NCI-H2227 (cell line): ENCODE measurements around the gene CHRNG.

Experiments used
- DNase-seq: peaks from one replicate; lab custom pipeline; 2025; ENCODE audit not compliant: unreplicated experiment; lab: John Stamatoyannopoulos, UW

The CHRNG gene

GRCh38 chr2:232539298-232540231 lies at the start of gene CHRNG:
Gene CHRNG, plus strand, starts transcription at chr2:232539692. Its CDS starts 56 bp downstream, at chr2:232539748.
- no peak for DNase-seq

DNA sequence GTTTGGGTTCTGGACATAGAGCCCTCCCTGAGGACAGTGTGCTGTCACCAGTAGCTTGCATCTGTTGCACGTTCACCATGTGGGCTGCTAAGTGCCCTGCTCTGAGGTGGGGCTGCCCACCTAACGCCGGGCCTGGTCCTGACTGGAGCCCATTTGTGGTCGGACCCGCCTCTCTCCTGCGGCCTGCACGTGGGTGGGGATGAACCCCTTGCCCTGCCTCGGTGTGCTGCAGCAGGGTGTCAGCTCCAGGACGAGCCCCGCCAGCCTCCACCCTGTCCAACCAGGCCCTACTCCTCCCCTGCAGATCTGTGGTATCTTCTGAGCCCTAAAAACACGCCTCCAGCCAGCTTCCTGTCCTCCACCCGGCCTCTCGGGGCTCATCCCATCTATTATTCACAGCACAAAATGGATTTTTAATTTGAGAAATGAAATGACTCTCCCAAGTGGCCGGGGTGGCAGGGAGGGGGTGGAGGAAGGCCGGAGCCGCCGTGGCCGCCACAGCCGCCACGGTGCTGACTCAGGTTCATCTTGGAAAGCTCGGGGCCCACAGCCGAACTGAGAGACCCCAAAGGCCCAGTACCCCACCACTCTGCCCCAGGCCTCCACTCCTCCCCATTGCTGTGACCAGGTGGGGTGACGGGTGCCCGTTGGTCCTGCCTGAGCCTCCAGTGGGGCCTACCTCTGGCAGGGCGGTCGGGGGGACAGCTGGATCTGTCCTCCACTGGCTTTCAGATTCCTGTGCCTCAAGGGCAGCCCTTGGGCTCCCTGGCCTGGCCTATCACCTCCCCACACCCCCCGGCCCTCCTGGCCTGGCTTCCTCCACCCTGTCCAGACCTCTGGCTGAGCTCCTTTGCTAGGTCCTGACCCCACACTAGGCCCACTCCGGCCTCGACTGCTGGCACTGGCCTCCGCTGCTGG lies 49.0 kb upstream of the CHRNG start:
- DNase-seq = no peak

GRCh38 chr2:232491139-232491780 lies 48.2 kb upstream of the CHRNG start:
- DNase-seq = no peak

DNA sequence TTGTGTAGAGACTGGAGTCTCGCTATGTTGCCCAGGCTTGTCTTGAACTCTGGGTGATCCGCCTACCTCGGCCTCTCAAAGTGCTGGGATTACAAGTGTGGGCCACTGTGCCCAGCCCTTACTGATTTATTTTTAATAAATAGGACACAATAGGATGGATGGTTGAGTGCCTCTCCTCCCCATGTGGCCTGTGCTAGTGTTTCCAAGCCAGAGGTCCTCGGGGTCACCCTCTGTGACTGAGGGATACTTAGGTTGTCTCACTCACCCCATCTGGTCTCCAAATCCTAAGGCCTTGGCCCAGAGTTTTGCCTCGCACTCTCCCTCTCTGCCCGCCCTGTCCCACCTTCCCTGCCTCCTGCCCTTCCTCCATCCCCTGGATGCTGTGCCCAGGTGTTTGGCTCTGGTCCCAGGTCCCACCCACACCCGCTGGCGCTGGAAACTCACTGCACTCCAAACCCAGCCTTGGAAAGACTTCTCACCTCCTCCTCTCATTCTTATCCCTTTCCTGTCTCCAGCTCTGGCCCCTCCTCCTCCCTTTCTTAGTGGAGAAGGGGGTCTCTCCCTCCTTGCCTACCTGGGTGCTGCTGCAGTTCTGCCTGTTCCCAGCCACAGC lies 47.1 kb upstream of the CHRNG start:
- no peak for DNase-seq

- no peak for DNase-seq
These were observed 46.4 kb upstream of the CHRNG start for GRCh38 chr2:232492963-232493700.

DNA sequence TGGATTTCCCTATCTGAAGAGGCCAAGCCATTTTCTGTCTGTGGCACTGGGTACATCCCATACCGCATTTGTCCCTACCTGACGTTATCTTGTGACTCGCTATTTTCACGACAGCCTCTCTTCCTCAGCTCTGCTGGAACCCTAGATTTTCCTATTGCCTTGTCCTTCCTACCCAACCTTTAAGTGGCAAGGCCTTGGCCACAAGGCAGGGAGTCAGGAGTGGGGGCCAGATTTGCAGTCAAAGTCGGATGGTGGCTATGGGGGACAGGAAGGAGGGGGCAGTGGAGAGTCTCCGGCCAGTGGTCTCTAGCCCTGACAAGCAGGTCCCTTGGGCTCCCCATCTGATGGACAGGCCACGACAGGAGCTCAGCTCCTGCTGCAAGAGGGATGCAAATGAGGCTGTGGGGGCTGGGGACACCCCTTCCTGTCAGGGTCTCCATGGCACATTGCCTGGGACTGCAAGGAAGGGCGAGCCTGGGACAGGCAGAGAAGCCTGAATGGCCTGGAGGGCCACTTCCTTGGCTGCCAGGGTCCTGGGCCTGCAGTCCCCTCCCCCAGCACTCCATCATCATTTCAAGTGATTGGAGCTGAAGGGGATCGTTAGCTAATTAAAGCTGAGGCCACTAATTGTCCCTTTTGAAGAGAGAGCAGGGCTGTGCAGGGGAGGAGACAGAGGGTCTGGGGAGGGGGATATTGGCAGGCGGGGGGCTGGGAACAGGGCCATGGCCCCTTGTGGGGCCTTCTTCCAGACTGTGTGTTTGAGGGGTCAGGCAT lies 45.6 kb upstream of the CHRNG start:
- no peak for DNase-seq

DNA sequence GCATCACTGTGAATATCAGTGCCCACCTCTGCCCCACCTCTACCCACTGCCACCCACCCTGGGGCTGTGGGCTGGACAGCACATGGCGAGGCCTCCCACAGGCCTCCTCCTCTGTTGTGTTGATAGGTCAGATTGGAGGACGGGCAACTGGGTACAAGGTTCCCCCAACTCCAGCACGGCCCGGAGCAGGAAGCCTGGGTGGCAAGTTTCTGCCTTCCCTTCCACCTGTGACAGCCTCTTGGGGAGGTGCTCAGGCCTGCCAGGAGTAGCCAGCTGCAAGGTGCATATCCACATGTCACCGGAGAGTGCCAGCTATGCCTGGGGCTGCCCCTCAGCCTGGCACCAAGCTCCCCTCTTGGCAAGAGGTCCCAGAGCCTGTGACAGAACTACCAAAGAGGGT lies 45.0 kb upstream of the CHRNG start:
- no peak for DNase-seq

GRCh38 chr2:232495292-232495691 lies 44.2 kb upstream of the CHRNG start:
- no peak for DNase-seq

DNA sequence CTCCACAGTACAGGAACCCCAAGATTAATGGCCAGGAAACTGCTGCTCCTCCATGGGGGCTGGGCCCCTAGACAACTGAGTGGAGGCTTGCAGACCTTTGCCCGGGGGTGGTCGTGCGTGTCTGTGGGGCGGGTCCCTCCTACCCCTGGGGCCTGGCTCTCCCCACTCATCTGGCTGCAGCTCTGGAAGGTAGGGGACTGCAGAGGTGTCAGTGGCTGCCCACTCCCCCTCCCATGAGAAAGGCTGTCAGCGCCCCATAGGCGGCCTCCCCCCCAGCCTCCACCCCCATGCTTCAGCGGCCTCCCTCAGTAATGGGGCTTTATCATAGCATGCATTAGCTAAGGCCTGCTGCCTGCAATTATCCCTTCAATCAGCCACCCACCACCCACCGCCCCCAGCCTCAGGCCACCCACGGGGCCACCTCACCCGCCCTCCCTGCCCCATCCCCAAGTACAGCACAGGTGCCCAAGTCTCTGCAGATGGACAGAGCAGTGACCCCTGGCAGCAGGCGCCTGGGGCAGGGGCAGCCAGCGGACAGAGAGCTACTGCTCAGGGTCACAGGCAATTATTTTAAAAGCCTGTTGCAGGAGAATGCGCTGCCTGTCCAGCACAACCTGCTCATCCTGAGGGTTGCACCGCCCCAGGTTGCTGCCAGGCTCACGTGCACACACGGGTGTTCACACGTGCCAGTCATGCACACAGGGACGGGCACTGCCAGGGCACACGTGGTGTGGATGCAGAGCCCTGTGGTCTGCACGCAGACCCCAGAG lies 42.8 kb upstream of the CHRNG start:
- DNase-seq = peak; percentile 37

DNA sequence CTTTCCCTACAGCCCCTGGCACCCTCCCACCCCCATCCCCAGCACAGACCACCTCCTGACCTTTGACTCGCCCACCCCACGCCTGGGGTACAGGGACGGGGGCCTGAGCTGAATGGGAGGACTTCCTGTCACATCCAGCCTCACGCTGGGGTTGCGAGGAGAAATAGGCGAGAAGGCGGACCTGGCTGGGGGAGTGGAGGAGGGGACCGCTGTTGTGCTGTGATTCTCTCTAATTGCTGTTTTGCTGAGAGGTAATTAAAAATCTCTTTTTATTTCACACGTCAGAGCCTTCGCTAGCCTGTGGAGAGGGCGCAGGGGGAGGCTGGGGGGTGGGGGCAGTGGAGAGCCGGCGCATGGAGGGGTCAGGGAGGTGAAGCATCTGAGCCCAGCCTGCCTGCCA lies 42.1 kb upstream of the CHRNG start:
- peak; percentile 24 for DNase-seq

GRCh38 chr2:232498452-232498851 lies 41.0 kb upstream of the CHRNG start:
- no peak for DNase-seq

DNA sequence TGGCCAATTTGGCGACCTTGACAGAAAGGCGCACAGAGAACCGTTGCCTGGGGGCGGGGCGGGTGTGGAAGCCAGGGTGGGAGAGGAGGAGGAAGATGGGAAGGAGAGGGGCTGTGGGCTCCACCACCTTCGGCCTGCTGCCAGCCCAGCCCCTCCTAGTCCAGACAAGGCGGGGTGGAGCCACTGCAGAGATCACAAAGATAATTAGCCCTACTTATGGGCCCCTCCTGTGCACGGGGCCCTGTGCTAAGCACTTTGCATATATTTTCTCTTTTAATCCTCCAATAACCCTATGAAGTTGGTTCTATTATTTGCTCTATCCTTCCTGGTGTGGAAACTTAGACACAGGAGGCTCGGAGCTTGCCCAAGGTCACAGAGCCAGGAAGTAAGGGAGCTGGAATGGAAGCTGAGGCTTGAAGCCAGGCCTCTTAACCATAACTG lies 38.1 kb upstream of the CHRNG start:
- no peak for DNase-seq

GRCh38 chr2:232501794-232502390 lies 37.6 kb upstream of the CHRNG start:
- peak; percentile 42 for DNase-seq

DNA sequence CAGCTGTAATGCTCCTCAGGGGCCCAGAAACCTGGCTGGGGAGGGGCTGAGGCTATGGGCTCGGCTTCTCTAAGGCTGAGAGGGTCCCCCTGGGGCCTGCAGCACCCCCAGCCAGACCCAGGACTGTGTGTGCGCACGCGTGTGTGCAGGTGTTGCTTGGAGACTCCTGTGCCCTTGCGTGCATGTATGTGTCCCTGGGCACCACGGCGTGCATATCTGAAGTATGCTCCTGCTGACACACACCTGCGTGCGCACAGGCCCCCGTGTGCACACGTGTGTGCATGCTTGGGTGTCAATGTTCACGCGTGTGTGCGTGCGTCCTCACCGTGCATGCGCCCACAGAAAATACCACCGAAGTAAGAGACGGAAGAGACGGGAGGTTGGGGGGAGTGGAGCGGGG lies 37.0 kb upstream of the CHRNG start:
- DNase-seq = peak; percentile 51

DNA sequence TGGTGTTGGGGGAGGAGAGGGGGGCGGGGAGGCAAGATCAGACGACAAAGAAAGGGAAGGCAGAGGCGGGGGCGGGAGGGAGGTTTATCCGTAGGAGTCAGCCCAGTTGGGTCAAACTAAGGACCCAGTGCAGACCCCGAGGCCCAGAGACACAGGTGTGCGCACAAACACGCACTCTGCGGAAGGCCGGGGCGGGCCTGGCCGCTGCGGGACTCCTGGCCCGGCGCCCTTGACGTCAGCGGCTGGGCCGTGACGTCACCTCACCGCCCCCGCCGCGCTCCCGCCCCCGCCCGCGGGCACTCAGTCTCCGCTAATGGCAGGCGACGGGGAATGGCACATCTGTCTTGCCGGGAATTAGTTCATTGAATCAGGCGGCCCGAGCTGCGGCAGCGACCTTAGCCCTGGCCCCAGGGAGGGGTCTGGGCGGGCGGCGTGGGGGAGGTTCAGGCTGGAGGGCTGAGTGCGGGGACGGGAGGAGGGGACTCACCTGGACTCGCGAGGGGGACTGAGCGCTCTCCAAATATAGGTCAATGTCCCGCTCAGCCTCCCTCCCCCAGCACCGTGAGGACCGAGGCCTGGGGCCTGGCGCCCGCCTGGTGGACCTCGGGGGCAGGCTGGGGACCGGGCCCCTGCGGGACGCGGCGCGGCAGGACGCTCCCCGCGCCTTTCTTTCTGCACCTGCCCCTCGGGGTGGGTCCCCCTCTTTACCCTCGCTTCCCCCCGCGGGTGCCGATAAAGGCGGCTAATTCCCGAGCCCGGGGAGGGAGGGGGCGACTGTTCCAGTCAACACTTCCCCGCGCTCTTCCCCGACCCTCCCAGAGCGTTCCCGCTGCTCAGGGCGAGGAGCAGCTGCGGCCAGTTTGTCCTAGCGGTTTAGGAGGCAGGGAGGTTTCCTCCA lies 36.3 kb upstream of the CHRNG start:
- DNase-seq = peak; percentile 84

DNA sequence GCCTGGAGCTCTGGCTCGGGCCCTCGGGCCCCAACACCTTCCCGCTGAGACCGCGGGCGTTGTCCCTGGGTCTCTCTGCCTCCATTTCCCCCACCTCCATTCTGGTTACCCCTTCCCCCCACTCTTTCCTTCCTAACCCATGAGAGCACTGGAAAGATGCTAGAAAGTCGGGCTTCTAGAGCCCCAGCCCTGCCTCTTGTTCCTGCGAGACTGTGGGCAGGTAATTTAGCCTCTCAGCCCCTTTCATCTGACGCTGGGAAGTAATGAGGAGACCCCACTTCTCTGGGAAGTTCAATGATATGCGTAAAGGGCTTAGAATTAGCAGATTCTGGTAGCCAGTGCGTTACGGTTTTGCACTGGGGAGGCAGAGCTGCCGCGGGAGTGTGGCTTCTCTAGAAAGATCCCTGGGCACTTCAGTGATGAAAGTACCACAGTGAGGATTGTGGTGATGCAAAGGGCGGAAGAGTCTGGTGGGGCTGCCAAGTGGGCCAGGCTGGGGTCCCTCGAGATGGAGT lies 35.6 kb upstream of the CHRNG start:
- DNase-seq = no peak

DNA sequence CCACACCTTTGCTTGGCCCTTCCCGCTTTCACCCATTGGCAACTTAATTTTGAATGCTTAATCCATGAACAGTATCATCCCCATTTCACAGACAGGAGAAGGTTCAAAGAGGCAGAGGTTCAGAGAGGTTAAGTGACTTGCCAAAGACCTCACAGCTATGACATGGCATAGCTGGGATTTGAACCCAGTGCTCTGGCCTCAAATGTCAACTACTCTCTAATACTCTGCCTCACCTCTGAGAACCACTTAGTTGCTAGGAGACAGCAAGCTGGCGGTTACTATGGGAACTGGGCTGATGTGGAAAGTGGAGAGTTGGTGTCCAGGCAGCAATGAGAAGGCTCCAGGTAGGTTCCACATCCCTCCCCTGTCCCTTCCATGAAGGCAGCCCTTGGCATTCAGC lies 35.1 kb upstream of the CHRNG start:
- DNase-seq = peak; percentile 68
